Vagina (tissue), 2 donors: ENCODE results near the gene ZNF324B.

Experiments
- CTCF ChIP-seq, 3 experiments: fragments of 450-650 bp in 2 of 3; fragments of 200-600 bp in 1 of 3; sonication (generic) in 1 of 3; IDR thresholded peaks; one replicate each; pipeline ENCODE4 v1.5.1; 2017 to 2019; ENCODE audit warnings: antibody characterized with exemption in 3 of 3, mild to moderate bottlenecking in 2 of 3, moderate library complexity in 2 of 3
- POLR2AphosphoS5 ChIP-seq, 2 donors: sonication (generic); formaldehyde crosslinking; IDR thresholded peaks; one replicate each; pipeline ENCODE4 v1.9.0; 2017; ENCODE audit warnings: antibody characterized with exemption in 2 of 2, mild to moderate bottlenecking in 2 of 2, low read depth in 1 of 2; ENCODE audit not compliant: insufficient read depth in 1 of 2

- TF ChIP-seq CTCF (IDR thresholded peaks at IDR 0.05): no peak
- no peak for TF ChIP-seq POLR2AphosphoS5 (IDR thresholded peaks at IDR 0.05; ENCODE audit: insufficient read depth in 1 of 2, low read depth in 1 of 2)
Observed at GRCh38 chr19:58440556-58440955, 10.9 kb upstream of the ZNF324B start.
